Measurements from ENCODE around the gene RNF39. TPM values are rescaled to one million over a fixed set of nuclear protein-coding genes. Genes with fewer than 3 reads are reported as not detected.

The RNF39 gene
- total and polyA plus RNA-seq, 2 of the 4 experiments (the other 2 are of a cell fraction): not detected

DNA sequence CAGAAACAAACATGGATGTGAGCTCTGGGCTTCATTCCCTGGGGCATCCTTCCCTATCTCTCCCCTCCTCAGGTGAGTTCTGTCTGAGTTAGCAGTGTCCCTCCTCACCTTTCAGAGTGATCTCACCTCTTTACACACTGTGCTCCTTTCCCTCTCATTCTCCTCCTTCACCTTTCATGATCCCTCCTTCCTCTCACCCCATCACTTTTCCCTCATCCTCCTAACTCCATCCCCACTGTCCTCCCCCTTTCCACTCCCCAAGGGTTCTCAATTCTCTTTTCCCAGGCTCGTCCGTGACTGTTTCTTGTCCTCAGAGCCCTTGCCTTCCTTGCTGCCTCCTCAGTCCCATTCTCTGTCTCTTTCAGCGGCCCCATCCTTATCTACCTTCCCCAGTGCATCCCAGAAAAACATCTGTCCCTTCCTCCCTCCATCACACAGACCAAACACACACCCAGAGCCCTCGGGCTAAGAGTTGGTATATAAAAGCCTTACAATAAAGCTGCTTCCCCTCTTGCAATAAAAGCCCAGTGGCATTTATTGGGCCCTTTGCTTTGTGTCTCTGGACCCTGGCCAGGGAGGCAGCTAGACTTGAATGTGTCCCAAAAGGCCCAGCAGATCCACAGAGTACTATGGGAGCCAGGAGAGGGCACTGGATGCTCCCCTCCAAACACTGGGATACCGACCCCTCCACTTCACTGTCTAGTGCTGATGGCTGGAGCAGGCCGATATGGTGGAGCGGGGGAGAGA lies 1.9 kb downstream of the RNF39 start:
- Histone ChIP-seq H2AFZ (replicated peaks; ENCODE audit: low read length, poor library complexity) (no peak overlapping the region), H3K18ac (ENCODE audit: low read depth, low read length) (no peak overlapping the region), H2BK15ac (ENCODE audit: low read depth, low read length) (no peak overlapping the region), H3K4me1 (ENCODE audit: control insufficient read depth, insufficient read depth, low read length) (peaks cover 3% of the 10 kb centered on the region; the same call in 1 of the 2 replicates), H2AK5ac (ENCODE audit: low read depth, low read length) (no peak overlapping the region), H3K4me3 (ENCODE audit: insufficient read depth, low read depth, low read length) (no peak overlapping the region), H3K36me3 (ENCODE audit: control insufficient read depth, insufficient read depth, low read length) (peaks cover 6% of the 10 kb centered on the region; the same call in 1 of the 2 replicates), H2BK20ac (ENCODE audit: low read depth, low read length) (no peak overlapping the region), H3K56ac (ENCODE audit: extremely low read depth, insufficient read depth, low read length) (no peak overlapping the region), H4K8ac (ENCODE audit: low read depth in 2 of 2, low read length in 2 of 2) (no peak overlapping the region), H3K9me3 (ENCODE audit: control insufficient read depth, insufficient read depth, low read length) (no peaks in the 10 kb centered on the region), H3K23ac (ENCODE audit: low read depth, low read length) (no peak overlapping the region), H3K4ac (ENCODE audit: low read depth, low read length) (no peak overlapping the region), H4K20me1 (ENCODE audit: insufficient read depth, low read length) (no peaks in the 10 kb centered on the region), H4K5ac (ENCODE audit: low read depth, low read length) (no peak overlapping the region), H2AK9ac (replicated peaks; ENCODE audit: low read depth, low read length, poor library complexity) (no peak overlapping the region), H3K4me2 (ENCODE audit: low read depth, low read length) (no peak overlapping the region), H2BK5ac (ENCODE audit: low read depth, low read length, poor library complexity, severe bottlenecking) (no peak overlapping the region), H4K91ac (ENCODE audit: insufficient read depth, low read depth, low read length) (no peak overlapping the region), H3K27me3 (ENCODE audit: control insufficient read depth, insufficient read depth, low read length) (peaks cover 76% of the 10 kb centered on the region), H3K9me1 (ENCODE audit: insufficient read depth, low read length) (peaks cover 3% of the 10 kb centered on the region; the same call in 1 of the 2 replicates), H2BK120ac (ENCODE audit: low read depth, low read length) (no peak overlapping the region), H3K27ac (ENCODE audit: insufficient read depth, low read length) (no peak overlapping the region), H3K14ac (replicated peaks; ENCODE audit: low read depth, low read length) (no peak overlapping the region), H3K79me1 (ENCODE audit: low read depth in 1 of 2, low read length in 2 of 2) (peaks cover 0 to 2% of the 10 kb centered on the region in 2 experiments; a peak in 1 of 4 replicates), H3K9ac (ENCODE audit: low read depth, low read length) (no peak overlapping the region)
- WGBS, 2 experiments (ENCODE audit: extremely low coverage in 2 of 2, insufficient read length in 1 of 2): 70% methylated on average over 2 of the region's 7 CpGs; no CpG with 5 or more reads in 1 of the 2 experiments
- BruUV-seq (replicated peaks): no TSS peak
- DNase-seq (no peak), ATAC-seq (ENCODE audit: low read depth) (no peak; the same call in 1 of the 2 replicates)
- intact Hi-C loops (cut with micrococcal nuclease): no loop called here
- TF ChIP-seq RAD21 (IDR thresholded peaks at IDR 0.05; ENCODE audit: low read length): no peak
- no peak for TF ChIP-seq MAZ (IDR thresholded peaks at IDR 0.05; ENCODE audit: borderline replicate concordance, low read depth, low read length)
- no peak for TF ChIP-seq POLR2A (IDR thresholded peaks at IDR 0.05; ENCODE audit: low read depth, low read length)
- ChIA-PET POLR2A (ENCODE audit: unreplicated experiment) (no interaction called here), CTCF (no interaction called here)
- in situ Hi-C loops (cut with MboI; ENCODE audit: low sequenced_read_pairs): no loop called here
- dilution Hi-C loops (cut with HindIII; ENCODE audit: low sequenced_read_pairs, unreplicated experiment): no loop called here
